HFF-Myc (cell line): Measurements from ENCODE around the gene KIAA0040.

ENCODE experiments used
- DNase-seq: peaks from one replicate; pipeline ENCODE4 v3.0.0-alpha.2; 2011; ENCODE audit warnings: low read depth; ENCODE audit errors: extremely low read depth
- H3K4me3 ChIP-seq: replicated peaks from 2 replicates; pipeline ENCODE4 v1.5.1; 2011; ENCODE audit warnings: low read depth, mild to moderate bottlenecking, control low read depth, low read length
- CTCF ChIP-seq: IDR thresholded peaks from 2 replicates; pipeline ENCODE4 v1.5.1; 2012; ENCODE audit warnings: mild to moderate bottlenecking, low read depth, low read length, control low read depth; ENCODE audit errors: missing control alignments

The KIAA0040 gene

GRCh38 chr1:175127565-175127964 lies 65.0 kb downstream of the KIAA0040 start:
- no peak for TF ChIP-seq CTCF
- no peak overlapping the region for H3K4me3 ChIP-seq
- DNase-seq: no peak

- no peak for DNase-seq
- no peak overlapping the region for H3K4me3 ChIP-seq
- TF ChIP-seq CTCF: no peak
Measured at GRCh38 chr1:175126347-175126746, 66.2 kb downstream of the KIAA0040 start.

GRCh38 chr1:175124861-175125260 lies 67.7 kb downstream of the KIAA0040 start:
- no peak for TF ChIP-seq CTCF
- no peak for DNase-seq
- H3K4me3 ChIP-seq: no peak overlapping the region

GRCh38 chr1:175120511-175120910 lies 72.1 kb downstream of the KIAA0040 start:
- no peak for DNase-seq
- no peak overlapping the region for H3K4me3 ChIP-seq
- no peak for TF ChIP-seq CTCF

GRCh38 chr1:175118375-175119367 lies 73.9 kb downstream of the KIAA0040 start:
- H3K4me3 ChIP-seq: no peak overlapping the region
- no peak for TF ChIP-seq CTCF
- DNase-seq: no peak

GRCh38 chr1:175116903-175117302 lies 75.7 kb downstream of the KIAA0040 start:
- no peak for TF ChIP-seq CTCF
- DNase-seq: no peak
- H3K4me3 ChIP-seq: no peak overlapping the region
